Measurements from ENCODE around the gene AAK1.
"Not testable (repeated sequence)": the region's sequence is repeated elsewhere in the genome, so short reads cannot be mapped to it uniquely, and the experiment has no call there.

Gene AAK1

DNA sequence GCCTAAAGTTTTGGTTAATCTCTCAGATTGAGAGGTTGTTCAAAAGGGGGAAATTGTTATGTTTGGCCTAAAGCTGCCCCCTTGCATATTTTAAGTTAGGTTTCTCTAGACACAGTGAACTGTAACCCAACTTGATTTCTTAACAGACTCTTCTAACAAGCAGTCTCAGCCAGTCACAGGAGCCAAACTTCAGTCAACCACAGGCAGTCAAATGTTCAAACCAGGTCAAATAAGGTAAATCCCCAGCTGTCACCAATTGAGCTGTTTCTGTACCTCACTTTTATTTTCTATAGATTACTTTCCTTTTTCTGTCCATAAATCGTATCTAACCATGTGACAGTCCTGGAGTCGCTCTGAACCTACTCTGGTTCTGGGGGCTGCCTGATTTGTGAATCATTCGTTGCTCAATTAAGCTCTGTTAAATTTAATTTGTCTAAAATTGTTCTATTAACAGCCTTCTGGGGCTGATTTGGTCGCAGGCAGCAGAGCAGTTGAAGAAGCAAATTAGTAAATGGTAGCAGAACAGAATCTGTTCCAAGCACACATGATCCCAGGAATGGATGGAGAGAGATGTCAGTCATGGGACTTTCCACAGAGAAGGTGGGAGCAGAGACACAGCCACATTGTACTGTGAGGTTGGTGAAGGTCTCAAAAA, 189.9 kb downstream of the AAK1 start:
- TF ChIP-seq, protein P1, sequence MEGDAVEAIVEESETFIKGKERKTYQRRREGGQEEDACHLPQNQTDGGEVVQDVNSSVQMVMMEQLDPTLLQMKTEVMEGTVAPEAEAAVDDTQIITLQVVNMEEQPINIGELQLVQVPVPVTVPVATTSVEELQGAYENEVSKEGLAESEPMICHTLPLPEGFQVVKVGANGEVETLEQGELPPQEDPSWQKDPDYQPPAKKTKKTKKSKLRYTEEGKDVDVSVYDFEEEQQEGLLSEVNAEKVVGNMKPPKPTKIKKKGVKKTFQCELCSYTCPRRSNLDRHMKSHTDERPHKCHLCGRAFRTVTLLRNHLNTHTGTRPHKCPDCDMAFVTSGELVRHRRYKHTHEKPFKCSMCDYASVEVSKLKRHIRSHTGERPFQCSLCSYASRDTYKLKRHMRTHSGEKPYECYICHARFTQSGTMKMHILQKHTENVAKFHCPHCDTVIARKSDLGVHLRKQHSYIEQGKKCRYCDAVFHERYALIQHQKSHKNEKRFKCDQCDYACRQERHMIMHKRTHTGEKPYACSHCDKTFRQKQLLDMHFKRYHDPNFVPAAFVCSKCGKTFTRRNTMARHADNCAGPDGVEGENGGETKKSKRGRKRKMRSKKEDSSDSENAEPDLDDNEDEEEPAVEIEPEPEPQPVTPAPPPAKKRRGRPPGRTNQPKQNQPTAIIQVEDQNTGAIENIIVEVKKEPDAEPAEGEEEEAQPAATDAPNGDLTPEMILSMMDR (IDR thresholded peaks at IDR 0.05; ENCODE audit: extremely low read depth, missing control alignments): no peak

DNA sequence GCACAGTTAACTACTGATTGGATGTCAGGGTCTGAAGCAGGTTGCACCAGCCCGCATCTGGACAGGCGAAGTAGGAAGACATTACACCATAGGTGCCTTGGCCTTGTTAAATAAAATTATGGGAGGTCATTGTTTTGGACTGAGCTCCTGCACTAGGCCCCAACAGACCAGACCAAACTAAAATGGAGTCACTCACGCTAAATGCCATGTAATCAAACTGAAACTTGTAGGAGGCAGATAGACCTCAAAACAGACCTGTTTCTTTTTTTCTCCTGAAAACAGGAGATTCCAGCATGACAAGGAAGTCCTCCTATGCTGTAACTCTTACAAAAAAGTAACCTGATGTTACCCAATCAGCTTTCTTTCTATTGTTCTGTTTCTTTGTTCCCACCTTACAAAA, 190.9 kb downstream of the AAK1 start:
- TF ChIP-seq, protein P1 (IDR thresholded peaks at IDR 0.05; ENCODE audit: extremely low read depth, missing control alignments): no peak
- no peak for DNase-seq (ENCODE audit: low spot score)

More for the DNA sequence above, 189.9 kb downstream of the AAK1 start:
- peak; percentile 50 for DNase-seq (ENCODE audit: low spot score)

DNA sequence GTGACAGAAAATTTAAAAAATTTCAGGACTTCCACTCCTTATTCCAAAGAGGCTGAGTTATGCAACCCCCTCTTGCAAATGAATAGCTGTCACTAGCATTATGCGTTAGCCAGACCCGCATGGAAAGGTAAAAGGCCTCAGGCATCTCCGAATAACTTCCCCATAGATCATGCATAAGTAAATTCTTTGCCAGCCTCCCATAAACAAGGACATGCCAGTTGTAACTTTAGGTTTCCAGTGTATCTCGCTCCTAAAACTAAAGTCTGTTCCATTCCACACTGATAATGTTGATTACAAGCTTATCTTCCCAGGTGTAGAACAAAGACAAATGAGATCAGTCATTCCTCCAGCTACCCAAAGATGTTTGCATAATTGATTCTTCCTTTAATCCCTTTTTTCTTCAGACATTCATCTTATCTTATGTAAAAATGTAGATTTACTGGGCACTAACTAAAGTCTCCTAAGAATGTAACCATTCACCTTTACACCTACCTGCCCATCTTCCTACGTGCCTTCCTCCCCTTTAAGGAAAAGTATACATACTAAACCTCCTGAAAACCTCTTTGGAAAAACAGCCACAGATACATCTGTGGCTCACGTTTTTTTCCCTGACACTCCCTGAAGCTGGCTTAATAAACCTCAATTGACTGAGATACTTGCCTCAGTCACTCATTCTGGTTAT, 192.7 kb downstream of the AAK1 start:
- TF ChIP-seq, protein P1 (IDR thresholded peaks at IDR 0.05; ENCODE audit: extremely low read depth, missing control alignments): no peak
- no peak for DNase-seq (ENCODE audit: low spot score)

DNA sequence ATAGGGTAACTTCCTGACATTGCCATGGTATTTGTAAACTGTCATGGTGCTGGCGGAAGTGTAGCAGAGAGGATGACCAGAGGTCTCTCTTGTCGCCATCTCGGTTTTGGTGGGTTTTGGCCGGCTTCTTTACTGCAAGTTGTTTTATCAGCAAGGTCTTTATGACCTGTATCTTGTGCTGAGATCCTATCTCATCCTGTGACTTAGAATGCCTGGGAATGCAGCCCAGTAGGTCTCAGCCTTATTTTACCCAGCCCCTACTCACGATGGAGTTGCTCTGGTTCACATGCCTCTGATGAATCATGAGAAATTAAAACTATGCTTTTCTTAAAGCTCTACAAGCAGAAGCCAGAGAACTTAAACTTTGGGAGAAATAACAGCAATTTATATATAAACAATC, 193.6 kb downstream of the AAK1 start:
- no peak for DNase-seq (ENCODE audit: low spot score)
- TF ChIP-seq, protein P1 (IDR thresholded peaks at IDR 0.05; ENCODE audit: extremely low read depth, missing control alignments): no peak

DNA sequence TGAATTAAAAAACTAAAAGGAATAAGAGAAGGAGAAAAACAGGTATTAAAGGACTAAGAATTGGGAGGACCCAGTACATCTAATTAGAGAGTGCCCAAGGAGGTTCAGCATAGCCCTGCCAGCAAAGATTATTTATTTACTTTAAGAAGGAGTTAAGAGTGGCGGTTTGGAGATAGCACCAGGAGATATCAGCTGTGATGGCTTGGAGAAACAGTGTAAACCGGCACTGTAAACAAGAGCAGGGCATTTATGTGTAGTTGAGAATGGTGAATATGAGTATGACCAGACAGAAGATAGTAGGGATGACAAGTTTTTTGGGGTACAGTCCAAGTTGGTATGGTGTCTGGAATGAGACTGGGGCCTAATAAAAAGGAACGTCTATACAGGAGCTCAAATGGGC, 199.9 kb downstream of the AAK1 start:
- DNase-seq (ENCODE audit: low spot score): not testable (repeated sequence)

DNA sequence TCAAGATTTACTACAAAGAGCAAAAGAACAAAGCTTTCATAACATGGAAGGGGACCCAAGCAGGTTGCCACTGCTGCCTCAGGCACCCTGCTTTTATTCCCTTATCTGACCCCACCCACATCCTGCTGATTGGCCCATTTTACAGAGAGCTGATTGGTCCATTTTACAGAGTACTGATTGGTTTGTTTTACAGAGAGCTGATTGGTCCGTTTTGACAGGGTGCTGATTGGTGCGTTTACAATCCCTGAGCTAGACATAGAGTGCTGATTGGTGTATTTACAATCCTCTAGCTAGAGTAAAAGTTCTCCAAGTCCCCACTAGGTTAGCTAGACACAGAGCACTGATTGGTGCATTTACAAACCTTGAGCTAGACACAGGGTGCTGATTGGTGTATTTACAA, 204.0 kb downstream of the AAK1 start:
- not testable (repeated sequence) for DNase-seq (ENCODE audit: low spot score)

DNA sequence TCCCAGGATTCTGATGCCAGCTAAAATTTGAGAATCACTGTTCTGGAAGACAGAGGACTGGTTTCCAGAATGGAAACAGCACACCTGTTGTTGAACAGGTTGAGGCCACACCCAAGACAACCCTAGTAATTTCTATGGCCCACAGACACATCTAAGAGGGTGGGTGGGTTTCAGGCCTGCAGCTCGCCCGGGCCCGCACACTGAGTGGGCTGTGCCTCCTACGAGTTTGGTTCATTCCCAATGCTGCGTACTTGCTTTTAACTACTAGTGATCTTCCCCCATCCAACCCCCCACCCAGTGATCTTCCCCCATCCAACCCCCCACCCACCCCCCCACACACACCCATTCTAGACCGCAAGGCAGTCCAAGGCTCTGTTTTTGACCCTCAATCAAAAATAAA, 205.0 kb downstream of the AAK1 start:
- TF ChIP-seq, protein P1 (IDR thresholded peaks at IDR 0.05; ENCODE audit: extremely low read depth, missing control alignments): no peak
- no peak for DNase-seq (ENCODE audit: low spot score)

DNA sequence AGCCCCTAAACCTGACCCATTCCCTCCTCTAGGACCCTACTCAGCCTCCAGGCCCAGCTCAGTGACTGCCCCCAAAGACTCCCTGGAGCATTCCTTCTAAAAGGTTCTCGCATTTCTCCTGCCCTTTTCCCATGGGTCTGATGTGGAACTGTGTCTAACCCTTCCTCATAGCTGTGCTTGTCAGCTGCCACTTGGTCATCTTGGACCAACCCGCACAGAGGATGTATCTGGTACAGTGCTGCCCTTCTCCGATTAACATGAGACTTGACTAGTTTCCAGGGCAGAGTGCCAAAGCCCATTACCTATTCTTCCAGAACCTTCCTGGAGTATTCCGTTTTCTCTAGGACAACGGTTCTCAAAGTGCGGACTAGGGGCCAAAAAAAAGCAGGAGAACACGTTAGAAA, 205.8 kb downstream of the AAK1 start:
- DNase-seq (ENCODE audit: low spot score): no peak
- TF ChIP-seq, protein P1 (IDR thresholded peaks at IDR 0.05; ENCODE audit: extremely low read depth, missing control alignments): no peak
